H9 (cell line): ENCODE results near the gene CDH20. TPM values are rescaled to one million over a fixed set of nuclear protein-coding genes. Genes with fewer than 3 reads are reported as not detected.

Experiments
- DNase-seq: peaks from one replicate; pipeline ENCODE4 v3.0.0-alpha.2; 2017
- H2AFZ ChIP-seq: one replicate; pipeline ENCODE4 v1.6.1; 2013; ENCODE audit warnings: mild to moderate bottlenecking, low read length, control low read depth, moderate library complexity
- H2AK5ac ChIP-seq: 2 replicates; pipeline ENCODE4 v1.6.1; 2013; ENCODE audit warnings: low read length, control low read depth, mixed read lengths; ENCODE audit not compliant: insufficient read length
- H2BK120ac ChIP-seq: one replicate; pipeline ENCODE4 v1.6.1; 2013; ENCODE audit warnings: low read depth, mild to moderate bottlenecking, low read length, control low read depth, inconsistent platforms; ENCODE audit not compliant: poor library complexity, severe bottlenecking
- H2BK12ac ChIP-seq: 2 replicates; pipeline ENCODE4 v1.6.1; 2013; ENCODE audit warnings: low read length, control low read depth, mixed read lengths, low read depth; ENCODE audit not compliant: insufficient read length
- H2BK15ac ChIP-seq: 2 replicates; pipeline ENCODE4 v1.6.1; 2013; ENCODE audit warnings: low read depth, low read length, control low read depth
- H2BK20ac ChIP-seq: one replicate; pipeline ENCODE4 v1.6.1; 2013; ENCODE audit warnings: low read depth, mild to moderate bottlenecking, low read length, control low read depth, inconsistent platforms; ENCODE audit not compliant: poor library complexity, severe bottlenecking
- H2BK5ac ChIP-seq: 2 replicates; pipeline ENCODE4 v1.6.1; 2013; ENCODE audit warnings: low read length, control low read depth, mixed read lengths; ENCODE audit not compliant: insufficient read length
- H3K14ac ChIP-seq: 2 replicates; pipeline ENCODE4 v1.6.1; 2013; ENCODE audit warnings: low read length, control low read depth; ENCODE audit not compliant: insufficient read depth
- H3K18ac ChIP-seq: 2 replicates; pipeline ENCODE4 v1.6.1; 2013; ENCODE audit warnings: low read depth, mild to moderate bottlenecking, mixed read lengths, low read length, control low read depth; ENCODE audit not compliant: insufficient read length
- H3K23ac ChIP-seq: 2 replicates; pipeline ENCODE4 v1.6.1; 2013; ENCODE audit warnings: low read length, control low read depth, mixed read lengths, low read depth; ENCODE audit not compliant: insufficient read length
- H3K23me2 ChIP-seq: 2 replicates; pipeline ENCODE4 v1.6.1; 2013; ENCODE audit warnings: low read depth, mild to moderate bottlenecking, mixed read lengths, low read length, control low read depth; ENCODE audit not compliant: insufficient read length, poor library complexity, severe bottlenecking
- H3K27ac ChIP-seq: 2 replicates; pipeline ENCODE4 v1.5.1; 2013; ENCODE audit warnings: low read length, control low read depth, mixed read lengths, low read depth; ENCODE audit not compliant: insufficient read length
- H3K27me3 ChIP-seq: 2 replicates; pipeline ENCODE4 v1.6.1; 2013; ENCODE audit warnings: low read length, control low read depth, inconsistent platforms; ENCODE audit not compliant: insufficient read depth
- H3K4ac ChIP-seq: 2 replicates; pipeline ENCODE4 v1.6.1; 2013; ENCODE audit warnings: low read depth, mild to moderate bottlenecking, control low read depth, inconsistent platforms, low read length, moderate library complexity
- H3K4me1 ChIP-seq: 2 replicates; pipeline ENCODE4 v1.6.1; 2013; ENCODE audit warnings: low read length, control low read depth, inconsistent platforms; ENCODE audit not compliant: insufficient read depth
- H3K4me2 ChIP-seq: 2 replicates; pipeline ENCODE4 v1.6.1; 2013; ENCODE audit warnings: low read length, control low read depth, mixed read lengths; ENCODE audit not compliant: insufficient read length, insufficient read depth
- H3K56ac ChIP-seq: 2 replicates; pipeline ENCODE4 v1.6.1; 2013; ENCODE audit warnings: low read depth, mild to moderate bottlenecking, mixed read lengths, low read length, control low read depth; ENCODE audit not compliant: insufficient read length
- H3K79me1 ChIP-seq: 2 replicates; pipeline ENCODE4 v1.6.1; 2013; ENCODE audit warnings: low read depth, mild to moderate bottlenecking, moderate library complexity, low read length, control low read depth, inconsistent platforms; ENCODE audit not compliant: insufficient read depth, poor library complexity, severe bottlenecking
- H3K79me2 ChIP-seq: 2 replicates; pipeline ENCODE4 v1.6.1; 2013; ENCODE audit warnings: low read length, control low read depth, inconsistent platforms; ENCODE audit not compliant: insufficient read depth
- H3K9ac ChIP-seq: 2 replicates; pipeline ENCODE4 v1.6.1; 2013; ENCODE audit warnings: low read length, control low read depth, mixed read lengths; ENCODE audit not compliant: insufficient read length; ENCODE audit errors: extremely low read depth
- H3K9me3 ChIP-seq: one replicate; pipeline ENCODE4 v1.6.1; 2013; ENCODE audit warnings: low read depth, low read length, inconsistent platforms; ENCODE audit not compliant: control insufficient read depth
- H3T11ph ChIP-seq: one replicate; pipeline ENCODE4 v1.6.1; 2013; ENCODE audit warnings: mild to moderate bottlenecking, low read length, control low read depth, inconsistent platforms
- H4K20me1 ChIP-seq: one replicate; pipeline ENCODE4 v1.6.1; 2013; ENCODE audit not compliant: control insufficient read depth, insufficient read length, insufficient read depth
- H4K5ac ChIP-seq: 2 replicates; pipeline ENCODE4 v1.6.1; 2013; ENCODE audit warnings: low read depth, mild to moderate bottlenecking, mixed read lengths, low read length, control low read depth; ENCODE audit not compliant: insufficient read length
- H4K8ac ChIP-seq: replicated peaks from 2 replicates; pipeline ENCODE4 v1.6.1; 2013; ENCODE audit warnings: low read length, control low read depth, mixed read lengths, low read depth; ENCODE audit not compliant: insufficient read length
- H4K91ac ChIP-seq: 2 replicates; pipeline ENCODE4 v1.6.1; 2013; ENCODE audit warnings: low read depth, mild to moderate bottlenecking, moderate library complexity, mixed read lengths, low read length, control low read depth; ENCODE audit not compliant: insufficient read length
- H3K27ac Mint-ChIP-seq, 3 experiments: 2 replicates in 2 of 3; 3 replicates in 1 of 3; pipeline ENCODE4 v1.8.0; 2020 to 2021; ENCODE audit warnings: mixed read lengths in 3 of 3, mild to moderate bottlenecking in 1 of 3, moderate library complexity in 1 of 3
- H3K27me3 Mint-ChIP-seq: 2 replicates; pipeline ENCODE4 v1.8.0; 2021; ENCODE audit warnings: low read depth, mild to moderate bottlenecking, moderate library complexity, mixed read lengths
- H3K36me3 Mint-ChIP-seq, 3 experiments: 2 replicates in 2 of 3; 3 replicates in 1 of 3; pipeline ENCODE4 v1.8.0; 2020 to 2021; ENCODE audit warnings: low read depth in 3 of 3, mixed read lengths in 3 of 3; ENCODE audit not compliant: insufficient read depth in 1 of 3
- H3K4me1 Mint-ChIP-seq, 2 experiments: 2 replicates each; pipeline ENCODE4 v1.8.0; 2020; ENCODE audit warnings: mixed read lengths in 2 of 2
- H3K4me3 Mint-ChIP-seq, 2 experiments: 2 replicates in 1 of 2; 3 replicates in 1 of 2; pipeline ENCODE4 v1.8.0; 2020 to 2021; ENCODE audit warnings: mild to moderate bottlenecking in 2 of 2, mixed read lengths in 2 of 2, moderate library complexity in 1 of 2
- H3K9me3 Mint-ChIP-seq, 2 experiments: 2 replicates in 1 of 2; 3 replicates in 1 of 2; pipeline ENCODE4 v1.8.0; 2020; ENCODE audit warnings: mild to moderate bottlenecking in 2 of 2, mixed read lengths in 2 of 2, moderate library complexity in 1 of 2
- CTCF ChIP-seq: fragments of 200-600 bp; sonication (generic); conservative IDR thresholded peaks from 3 replicates; pipeline ENCODE4 v1.8.0; 2021; ENCODE audit warnings: antibody characterized with exemption, mild to moderate bottlenecking
- WGBS: extraction: QIAGEN DNeasy Blood & Tissue Kit; methylation state at CpG from one replicate; pipeline ENCODE4 v1.1.7; 2013; ENCODE audit warnings: missing lambda C conversion rate, low lambda C conversion rate, mixed read lengths; ENCODE audit not compliant: insufficient read length; ENCODE audit errors: extremely low coverage; 5-methylcytosine and 5-hydroxymethylcytosine counted together
- total RNA-seq: library from RNA; stranded (reverse); gene quantifications from 2 replicates; pipeline ENCODE4 v1.2.1, GENCODE V29; 2021

CDH20 gene
- total RNA-seq, 1 experiment from 2014 or later = not detected

DNA sequence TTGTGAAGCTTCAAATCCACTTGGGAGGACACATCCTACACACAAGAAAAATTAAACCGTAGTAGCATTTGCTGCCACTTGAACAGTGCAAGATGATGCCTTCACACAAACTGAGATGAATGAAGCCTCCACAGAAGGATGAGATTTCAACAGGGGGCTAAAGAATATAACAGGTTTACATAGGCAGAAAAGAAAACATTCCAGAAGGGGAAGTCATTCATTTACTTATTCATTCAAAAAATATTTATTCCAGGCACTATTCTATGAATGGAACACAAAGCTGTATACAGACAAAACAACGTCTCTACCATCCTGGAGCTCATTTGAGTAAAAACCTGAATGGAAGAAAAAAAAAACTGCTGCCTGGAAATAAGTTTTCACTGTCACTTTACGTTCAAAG is 170.5 kb downstream of the CDH20 start:
- H3K27ac Mint-ChIP-seq = no peak overlapping the region
- Histone ChIP-seq H2BK20ac (no peak overlapping the region), H3K23ac (no peak overlapping the region), H4K91ac (no peak overlapping the region), H2BK5ac (no peak overlapping the region), H3K9ac (no peak overlapping the region), H3K79me2 (no peaks in the 10 kb centered on the region), H3K27ac (no peak overlapping the region), H2BK12ac (no peak overlapping the region), H3K79me1 (no peaks in the 10 kb centered on the region), H2AFZ (no peak overlapping the region), H3K4ac (no peak overlapping the region), H3K9me3 (no peaks in the 10 kb centered on the region), H3K27me3 (no peaks in the 10 kb centered on the region), H4K5ac (no peak overlapping the region), H3K4me1 (no peaks in the 10 kb centered on the region; the same call in 1 of the 2 replicates), H3K56ac (no peak overlapping the region), H3K18ac (no peak overlapping the region), H2AK5ac (no peak overlapping the region), H3K23me2 (no peaks in the 10 kb centered on the region), H3K4me2 (no peak overlapping the region), H3T11ph (no peak overlapping the region), H4K8ac (no peak overlapping the region), H2BK15ac (no peak overlapping the region), H4K20me1 (no peaks in the 10 kb centered on the region), H2BK120ac (no peak overlapping the region), H3K14ac (no peak overlapping the region)
- DNase-seq = no peak
- no peaks in the 10 kb centered on the region for H3K27me3 Mint-ChIP-seq
- TF ChIP-seq CTCF = no peak
- H3K36me3 Mint-ChIP-seq = no peaks in the 10 kb centered on the region
- H3K4me3 Mint-ChIP-seq = no peak overlapping the region
- H3K9me3 Mint-ChIP-seq = peaks cover 0 to 2% of the 10 kb centered on the region in 2 experiments; a peak in 3 of 5 replicates
- peaks cover 10 to 13% of the 10 kb centered on the region in 2 experiments for H3K4me1 Mint-ChIP-seq
- WGBS = no CpG with 5 or more reads among the region's 3 CpGs
